Measurements from ENCODE around the gene CEACAM18.

- TF ChIP-seq CTCF (IDR thresholded peaks at IDR 0.05; ENCODE audit: poor library complexity): no peak
- TF ChIP-seq EZH2 (IDR thresholded peaks at IDR 0.05; ENCODE audit: borderline replicate concordance): no peak
Observed at GRCh38 chr19:51430221-51430620, 48.1 kb upstream of the CEACAM18 start.

Measured in hepatocyte (in vitro differentiated cells).